ENCODE results near the gene TAF3. TPM values are rescaled to one million over a fixed set of nuclear protein-coding genes. Genes with fewer than 3 reads are reported as not detected.

TAF3 gene
- polyA plus RNA-seq, 1 of the 3 experiments (the other 2 are of a cell fraction), result 2.4 TPM

GRCh38 chr10:7903851-7904250 is 85.5 kb downstream of the TAF3 start:
- TF ChIP-seq RCOR1 (IDR thresholded peaks at IDR 0.05; ENCODE audit: low read length), result no peak
- no peak for TF ChIP-seq IRF3 (IDR thresholded peaks at IDR 0.05; ENCODE audit: low read depth, low read length)
- no peak for TF ChIP-seq POLR2AphosphoS5 (IDR thresholded peaks at IDR 0.05; ENCODE audit: low read depth, low read length)
- no peak for TF ChIP-seq RXRA (IDR thresholded peaks at IDR 0.05; ENCODE audit: borderline replicate concordance, low read depth)
- no peak for TF ChIP-seq RFX5 (IDR thresholded peaks at IDR 0.05; ENCODE audit: low read length)
- no peak for TF ChIP-seq NFIC (IDR thresholded peaks at IDR 0.05; ENCODE audit: borderline replicate concordance)
- no peak for TF ChIP-seq ZBTB33 (IDR thresholded peaks at IDR 0.05; ENCODE audit: borderline replicate concordance, low read depth)
- TF ChIP-seq SMC3 (IDR thresholded peaks at IDR 0.05; ENCODE audit: low read depth, low read length), result no peak
- no peak for TF ChIP-seq SIN3A (IDR thresholded peaks at IDR 0.05; ENCODE audit: borderline replicate concordance, low read depth, low read length)
- no peak for TF ChIP-seq YY1 (IDR thresholded peaks at IDR 0.05; ENCODE audit: low read depth)
- Histone ChIP-seq H3K4me1 (ENCODE audit: control insufficient read depth in 1 of 2, insufficient read depth in 2 of 2, low read depth in 1 of 2, low read length in 1 of 2) (peaks cover 0 to 4% of the 10 kb centered on the region in 2 experiments; a peak in 1 of 4 replicates), H3K27me3 (ENCODE audit: insufficient read depth) (no peaks in the 10 kb centered on the region), H3K9me2 (no peaks in the 10 kb centered on the region), H3K9ac (no peak overlapping the region), H3K4me2 (no peak overlapping the region), H3K79me2 (ENCODE audit: insufficient read depth) (peaks cover 5% of the 10 kb centered on the region; the same call in 1 of the 2 replicates), H4K20me1 (ENCODE audit: insufficient read depth) (no peaks in the 10 kb centered on the region), H3K36me3 (replicated peaks in 1 of 2; ENCODE audit: control insufficient read depth in 1 of 2, insufficient read depth in 2 of 2, low read length in 1 of 2) (no peaks in the 10 kb centered on the region), H3K4me3 (ENCODE audit: low read depth in 2 of 2, low read length in 1 of 2) (no peak overlapping the region), H3F3A (replicated peaks; ENCODE audit: insufficient read depth) (no peaks in the 10 kb centered on the region), H2AFZ (ENCODE audit: low read depth) (no peak overlapping the region), H3K9me3 (no peaks in the 10 kb centered on the region), H3K27ac (ENCODE audit: low read depth in 2 of 2, low read length in 1 of 2) (no peak overlapping the region)
- DNase-seq, result no peak
- 94% methylated on average over 12 of the region's 12 CpGs for WGBS (ENCODE audit: low lambda C conversion rate)
- ChIA-PET CTCF (interaction anchor here (1.5 kb wide), 1 partner anchor 51 kb away, joined by 4 read pairs; no protein-coding TSS in a partner anchor), POLR2A (no interaction called here)

- CTCF ChIA-PET, result interaction anchor here (1.2 kb wide), 1 partner anchor 1396 kb away, joined by 3 read pairs; no protein-coding TSS in a partner anchor
Measured at GRCh38 chr10:7906128-7906527, 87.8 kb downstream of the TAF3 start.

More at GRCh38 chr10:7906128-7906527, 87.8 kb downstream of the TAF3 start:
- Histone ChIP-seq H2AFZ (ENCODE audit: low read depth) (no peak overlapping the region), H3K4me3 (ENCODE audit: low read depth in 2 of 2, low read length in 1 of 2) (no peak overlapping the region), H4K20me1 (ENCODE audit: insufficient read depth) (no peaks in the 10 kb centered on the region), H3F3A (replicated peaks; ENCODE audit: insufficient read depth) (no peaks in the 10 kb centered on the region), H3K4me1 (ENCODE audit: control insufficient read depth in 1 of 2, insufficient read depth in 2 of 2, low read depth in 1 of 2, low read length in 1 of 2) (peaks cover 0 to 4% of the 10 kb centered on the region in 2 experiments; a peak in 1 of 4 replicates), H3K9me3 (no peaks in the 10 kb centered on the region), H3K9me2 (no peaks in the 10 kb centered on the region), H3K27me3 (ENCODE audit: insufficient read depth) (no peaks in the 10 kb centered on the region), H3K79me2 (ENCODE audit: insufficient read depth) (peaks cover 5% of the 10 kb centered on the region; the same call in 1 of the 2 replicates), H3K4me2 (no peak overlapping the region), H3K9ac (no peak overlapping the region), H3K27ac (ENCODE audit: low read depth in 2 of 2, low read length in 1 of 2) (no peak overlapping the region), H3K36me3 (replicated peaks in 1 of 2; ENCODE audit: control insufficient read depth in 1 of 2, insufficient read depth in 2 of 2, low read length in 1 of 2) (no peaks in the 10 kb centered on the region)
- POLR2A ChIA-PET, result no interaction called here
- DNase-seq, result no peak
- WGBS (ENCODE audit: low lambda C conversion rate), result 95% methylated on average over 2 of the region's 2 CpGs
- TF ChIP-seq FOXJ3 (CRISPR knock-in tag; IDR thresholded peaks at IDR 0.05), result no peak
- no peak for TF ChIP-seq FOXM1 (IDR thresholded peaks at IDR 0.05; ENCODE audit: low read depth)
- no peak for TF ChIP-seq YY1 (IDR thresholded peaks at IDR 0.05; ENCODE audit: low read depth)
- TF ChIP-seq FOSL2 (IDR thresholded peaks at IDR 0.05; ENCODE audit: borderline replicate concordance, low read depth), result no peak
- no peak for TF ChIP-seq RAD21 (IDR thresholded peaks at IDR 0.05; ENCODE audit: low read length)
- no peak for TF ChIP-seq CTCF (IDR thresholded peaks at IDR 0.05)
- no peak for TF ChIP-seq GABPA (IDR thresholded peaks at IDR 0.05; ENCODE audit: low read depth)
- no peak for TF ChIP-seq MEF2A (IDR thresholded peaks at IDR 0.05; ENCODE audit: borderline replicate concordance, low read depth)
- TF ChIP-seq TEAD4 (IDR thresholded peaks at IDR 0.05; ENCODE audit: borderline replicate concordance, insufficient read depth), result no peak
- TF ChIP-seq MXI1 (IDR thresholded peaks at IDR 0.05; ENCODE audit: low read depth, low read length), result no peak
- no peak for TF ChIP-seq TCF12 (IDR thresholded peaks at IDR 0.05)
- no peak for TF ChIP-seq RCOR1 (IDR thresholded peaks at IDR 0.05; ENCODE audit: low read length)
- no peak for TF ChIP-seq TAF1 (IDR thresholded peaks at IDR 0.05; ENCODE audit: borderline replicate concordance, low read depth, low read length)
- no peak for TF ChIP-seq GATA2 (CRISPR knock-in tag; IDR thresholded peaks at IDR 0.05)
- TF ChIP-seq USF1 (IDR thresholded peaks at IDR 0.05; ENCODE audit: borderline replicate concordance, low read depth), result no peak
- TF ChIP-seq MAX (IDR thresholded peaks at IDR 0.05; ENCODE audit: low read depth), result no peak
- TF ChIP-seq ELF1 (IDR thresholded peaks at IDR 0.05), result no peak
